PC-3 (cell line): ENCODE measurements around the gene LZTFL1.

Experiments used
- EZH2 ChIP-seq: fragments of 300-600 bp; sonication (generic); IDR thresholded peaks from one replicate; pipeline ENCODE4 v1.6.1; 2017; ENCODE audit warnings: antibody characterized with exemption, mild to moderate bottlenecking, low read length; ENCODE audit not compliant: unreplicated experiment
- EZH2phosphoT487 ChIP-seq: fragments of 300-600 bp; sonication (generic); IDR thresholded peaks from 2 replicates; pipeline ENCODE4 v1.6.1; 2018; ENCODE audit warnings: mild to moderate bottlenecking, antibody characterized with exemption, low read length, borderline replicate concordance
- TF ChIP-seq, protein P1 (sequence below): fragments of 300-600 bp; sonication (generic); conservative IDR thresholded peaks from 2 replicates; pipeline ENCODE4 v1.5.1; 2017; ENCODE audit warnings: antibody characterized with exemption, low read depth, mild to moderate bottlenecking, low read length

DNA sequence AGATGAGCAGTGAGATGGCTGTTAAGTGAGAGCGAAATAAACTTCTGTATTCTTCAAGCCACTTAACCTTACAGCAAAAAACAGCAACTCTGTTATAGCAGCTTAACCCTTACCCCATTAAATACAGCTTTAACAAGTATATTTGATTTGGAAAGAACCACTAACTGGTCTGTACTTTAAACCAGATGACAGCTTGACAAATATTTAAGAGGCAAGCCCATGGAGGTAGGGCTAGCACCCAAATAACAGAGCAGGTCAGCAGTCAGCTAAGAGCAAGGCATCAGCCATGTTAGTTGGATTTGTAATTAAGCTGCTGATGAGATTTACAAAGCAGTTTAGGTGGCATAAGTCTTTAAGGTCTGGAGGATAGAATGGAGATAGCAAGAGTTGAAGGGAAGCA is 3.5 kb downstream of the LZTFL1 start:
- TF ChIP-seq, protein P1, sequence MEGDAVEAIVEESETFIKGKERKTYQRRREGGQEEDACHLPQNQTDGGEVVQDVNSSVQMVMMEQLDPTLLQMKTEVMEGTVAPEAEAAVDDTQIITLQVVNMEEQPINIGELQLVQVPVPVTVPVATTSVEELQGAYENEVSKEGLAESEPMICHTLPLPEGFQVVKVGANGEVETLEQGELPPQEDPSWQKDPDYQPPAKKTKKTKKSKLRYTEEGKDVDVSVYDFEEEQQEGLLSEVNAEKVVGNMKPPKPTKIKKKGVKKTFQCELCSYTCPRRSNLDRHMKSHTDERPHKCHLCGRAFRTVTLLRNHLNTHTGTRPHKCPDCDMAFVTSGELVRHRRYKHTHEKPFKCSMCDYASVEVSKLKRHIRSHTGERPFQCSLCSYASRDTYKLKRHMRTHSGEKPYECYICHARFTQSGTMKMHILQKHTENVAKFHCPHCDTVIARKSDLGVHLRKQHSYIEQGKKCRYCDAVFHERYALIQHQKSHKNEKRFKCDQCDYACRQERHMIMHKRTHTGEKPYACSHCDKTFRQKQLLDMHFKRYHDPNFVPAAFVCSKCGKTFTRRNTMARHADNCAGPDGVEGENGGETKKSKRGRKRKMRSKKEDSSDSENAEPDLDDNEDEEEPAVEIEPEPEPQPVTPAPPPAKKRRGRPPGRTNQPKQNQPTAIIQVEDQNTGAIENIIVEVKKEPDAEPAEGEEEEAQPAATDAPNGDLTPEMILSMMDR, result no peak
- no peak for TF ChIP-seq EZH2
- TF ChIP-seq EZH2phosphoT487, result no peak
